Stimulated activated CD4-positive, alpha-beta T cell treated with anti-CD3 and anti-CD28 coated beads, Interleukin-12 subunit alpha, Interleukin-12 subunit beta, amount 100 ng/mL, for 48 hours (primary cell): Measurements from ENCODE around the gene GAB2.
"Not testable (repeated sequence)": the region's sequence is repeated elsewhere in the genome, so short reads cannot be mapped to it uniquely, and the experiment has no call there.

Experiments
- DNase-seq, 3 donors: peaks; one replicate each; pipeline ENCODE4 v3.0.0-alpha.2; 2020; ENCODE audit warnings: low read depth in 2 of 3, low spot score in 1 of 3

GAB2 gene

DNA sequence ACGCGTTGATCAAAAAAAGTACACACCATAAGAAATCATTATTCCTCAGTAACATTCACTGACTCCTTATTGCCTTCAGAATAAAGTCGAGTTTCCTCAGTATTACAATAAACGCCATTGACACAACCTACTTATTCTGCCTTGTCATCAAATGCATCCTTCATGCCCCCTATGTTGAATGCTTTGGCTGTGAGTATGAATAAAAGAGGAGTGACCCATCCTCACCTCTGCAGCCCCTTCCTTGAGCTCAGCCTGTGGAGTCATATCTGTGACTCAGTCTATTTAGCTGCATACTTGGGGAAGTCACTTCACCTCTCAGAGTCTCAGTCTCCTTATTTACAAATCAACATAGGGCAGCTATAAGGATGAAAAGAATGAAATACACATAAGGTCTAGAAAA lies 163.8 kb downstream of the GAB2 start:
- DNase-seq, result no peak

DNA sequence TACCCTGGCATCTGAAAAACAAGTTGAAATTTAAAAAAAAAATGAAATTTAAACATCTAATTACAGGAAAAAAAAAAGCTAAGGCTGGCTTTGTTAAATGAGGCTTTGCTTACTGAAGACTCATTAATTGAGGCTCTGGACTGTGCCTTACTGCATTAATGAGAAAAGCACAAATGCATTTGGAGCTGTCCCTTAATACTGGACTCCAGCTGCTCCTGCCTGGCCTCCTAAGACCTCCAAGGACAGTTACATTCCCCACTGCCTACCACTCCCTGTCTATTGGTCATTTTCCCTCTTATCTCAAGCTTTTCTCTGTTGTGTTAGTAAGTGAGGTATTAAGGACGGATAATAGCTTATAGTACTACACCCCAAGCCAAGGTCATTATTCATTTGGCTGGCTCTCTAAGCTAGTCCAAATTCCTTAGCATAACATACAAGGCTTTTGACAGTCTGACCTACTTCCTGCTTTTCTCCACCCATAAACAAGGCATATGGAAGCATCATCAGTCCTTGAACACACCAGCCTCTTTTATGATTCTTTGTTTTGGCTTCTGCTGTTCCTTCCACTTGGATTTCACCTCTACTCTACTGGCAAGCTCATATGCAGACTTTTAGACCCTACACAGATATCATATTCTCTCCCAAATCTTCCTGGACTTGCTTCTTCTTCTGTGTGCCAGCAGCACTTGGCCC lies 166.4 kb downstream of the GAB2 start:
- DNase-seq, result no peak

DNA sequence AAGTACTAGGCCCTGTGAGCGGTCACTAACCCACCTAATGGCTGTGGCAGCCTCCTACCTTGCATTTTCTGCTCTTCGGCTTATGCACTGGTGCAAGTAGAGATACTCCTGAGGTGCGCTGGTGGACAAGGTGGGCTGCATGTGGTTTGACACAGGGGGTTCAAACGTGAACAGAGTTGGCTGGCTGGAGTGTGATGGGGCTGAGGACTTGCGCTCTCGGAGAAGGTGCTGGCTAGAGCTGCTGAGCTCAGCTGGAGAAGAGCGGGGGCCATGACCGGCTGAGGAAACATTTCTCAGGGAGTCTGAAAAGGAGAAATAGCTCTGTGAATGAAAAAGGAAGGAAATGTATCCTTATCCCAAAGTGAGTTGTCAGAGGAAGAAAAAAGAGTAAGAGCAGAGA lies 167.5 kb downstream of the GAB2 start:
- DNase-seq, result no peak

DNA sequence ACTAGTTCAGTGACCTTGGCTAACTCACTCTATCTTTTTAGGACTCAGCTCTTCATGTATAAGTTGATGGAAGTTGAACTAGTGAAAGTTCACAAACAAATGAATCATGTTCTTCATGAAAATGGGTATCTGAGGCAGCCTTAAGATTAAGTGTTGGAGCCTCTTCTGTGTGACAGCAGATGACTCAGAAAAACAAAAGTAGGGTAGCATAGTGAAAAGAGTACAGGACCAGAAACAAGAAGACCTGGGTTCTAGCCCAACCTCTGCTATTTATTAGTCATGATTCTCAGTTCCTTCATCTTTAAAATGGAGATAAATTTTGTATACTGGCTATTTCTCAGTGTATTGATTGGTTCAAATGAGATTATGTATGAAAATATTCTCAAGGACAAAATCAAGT lies 168.7 kb downstream of the GAB2 start:
- no peak for DNase-seq

DNA sequence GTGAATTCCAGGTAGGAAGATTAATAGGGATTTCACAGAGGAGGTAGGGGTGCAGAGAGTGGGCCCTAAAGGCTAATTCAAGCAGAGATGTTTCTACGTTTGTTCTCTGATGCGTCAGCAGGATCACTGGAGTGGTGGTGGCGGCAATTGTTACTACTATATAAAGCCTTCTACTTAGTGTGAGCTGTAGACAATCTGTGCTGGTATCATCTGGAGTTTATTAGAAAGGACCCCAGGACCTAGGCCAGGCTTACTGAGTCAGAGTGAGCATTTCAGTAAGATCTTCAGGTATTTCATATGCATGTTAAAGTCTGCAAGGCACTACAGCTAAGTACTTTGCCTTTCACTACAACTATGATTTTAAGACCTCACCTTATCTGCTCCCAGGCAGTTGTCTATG lies 169.4 kb downstream of the GAB2 start:
- DNase-seq, result no peak

DNA sequence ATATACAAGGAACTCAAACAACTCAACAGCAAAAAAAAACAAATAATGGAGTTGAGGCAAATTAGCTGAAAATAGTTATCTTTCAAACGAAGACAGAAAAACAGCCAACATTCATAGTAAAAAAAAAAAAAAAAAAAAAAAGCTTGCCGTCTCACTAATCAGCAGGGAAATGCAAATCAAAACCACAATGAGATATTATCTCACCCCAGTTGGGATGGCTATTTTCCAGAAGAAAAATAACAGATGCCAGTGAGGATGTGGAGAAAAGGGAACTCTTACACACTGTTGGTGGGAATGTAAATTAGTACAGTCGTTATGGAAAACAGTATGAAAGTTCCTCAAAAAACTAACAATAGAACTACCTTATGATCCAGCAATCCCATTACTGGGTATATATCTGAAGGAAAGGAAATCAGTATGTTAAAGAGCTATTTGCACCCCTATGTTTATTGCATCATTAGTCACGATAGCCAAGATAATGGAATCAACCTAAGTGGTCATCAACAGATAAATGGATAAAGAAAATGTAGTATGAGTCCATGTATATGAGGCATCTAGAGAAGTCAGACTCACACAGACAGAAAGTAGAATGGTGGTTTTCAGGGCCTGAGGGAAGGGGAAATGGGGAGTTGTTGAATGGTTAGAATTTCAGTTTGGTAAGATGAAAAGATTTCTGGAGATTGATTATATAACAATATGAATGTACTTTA lies 172.9 kb downstream of the GAB2 start:
- DNase-seq, result no peak

DNA sequence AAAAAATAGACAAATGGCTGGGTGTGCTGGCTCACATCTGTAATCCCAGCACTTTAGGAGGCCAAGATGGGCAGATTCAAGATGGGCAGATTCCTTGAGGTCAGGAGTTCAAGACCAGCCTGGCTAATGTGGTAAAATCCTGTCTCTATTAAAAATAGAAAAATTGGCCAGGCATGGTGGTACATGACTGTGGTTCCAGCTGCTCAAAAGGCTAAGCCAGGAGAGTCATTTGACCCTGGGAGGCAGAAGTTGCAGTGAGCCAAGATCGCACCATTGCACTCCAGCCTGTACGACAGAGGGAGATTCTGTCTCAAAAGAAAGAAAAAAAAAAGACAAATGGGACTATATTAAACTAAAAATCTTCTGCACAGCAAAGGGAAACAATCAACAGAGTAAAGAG lies 173.5 kb downstream of the GAB2 start:
- DNase-seq, result no peak

DNA sequence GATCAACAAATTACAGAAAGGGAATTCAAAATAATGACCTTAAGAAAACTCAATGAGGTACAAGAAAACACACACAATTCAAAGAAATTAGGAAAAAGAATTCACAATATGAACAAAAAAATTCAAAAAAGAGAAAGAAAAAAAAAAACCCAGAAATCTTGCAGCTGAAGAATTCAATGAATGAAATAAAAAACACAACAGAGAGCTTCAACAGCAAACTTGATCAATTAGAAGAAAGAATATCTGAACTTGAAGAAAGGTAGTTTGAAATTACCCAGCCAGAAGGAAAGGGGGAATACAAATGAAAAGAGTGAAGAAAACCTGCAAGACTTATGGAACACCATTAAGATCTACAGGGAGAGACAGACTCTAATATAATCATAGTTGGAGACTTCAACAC lies 176.1 kb downstream of the GAB2 start:
- DNase-seq, result no peak

DNA sequence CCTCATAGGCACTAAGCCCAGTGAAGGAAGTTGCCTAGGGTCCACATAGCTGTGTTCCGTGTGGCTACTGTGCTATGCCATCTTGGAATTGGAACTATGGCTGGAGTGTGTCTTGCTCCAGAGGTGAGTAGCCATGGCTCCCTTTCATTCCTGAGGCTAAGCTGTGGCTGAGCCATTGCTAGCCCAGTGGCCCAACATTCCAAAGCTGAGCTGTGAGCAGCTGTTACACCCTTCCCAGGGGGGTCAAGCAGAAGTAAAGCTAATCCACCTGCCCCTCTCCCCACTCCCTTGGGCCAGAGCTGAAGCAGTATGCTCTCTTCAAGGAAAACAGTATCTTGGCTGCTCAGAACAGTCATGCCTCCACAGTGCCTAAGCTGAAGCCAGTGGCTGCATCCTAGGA lies 177.8 kb downstream of the GAB2 start:
- no peak for DNase-seq

DNA sequence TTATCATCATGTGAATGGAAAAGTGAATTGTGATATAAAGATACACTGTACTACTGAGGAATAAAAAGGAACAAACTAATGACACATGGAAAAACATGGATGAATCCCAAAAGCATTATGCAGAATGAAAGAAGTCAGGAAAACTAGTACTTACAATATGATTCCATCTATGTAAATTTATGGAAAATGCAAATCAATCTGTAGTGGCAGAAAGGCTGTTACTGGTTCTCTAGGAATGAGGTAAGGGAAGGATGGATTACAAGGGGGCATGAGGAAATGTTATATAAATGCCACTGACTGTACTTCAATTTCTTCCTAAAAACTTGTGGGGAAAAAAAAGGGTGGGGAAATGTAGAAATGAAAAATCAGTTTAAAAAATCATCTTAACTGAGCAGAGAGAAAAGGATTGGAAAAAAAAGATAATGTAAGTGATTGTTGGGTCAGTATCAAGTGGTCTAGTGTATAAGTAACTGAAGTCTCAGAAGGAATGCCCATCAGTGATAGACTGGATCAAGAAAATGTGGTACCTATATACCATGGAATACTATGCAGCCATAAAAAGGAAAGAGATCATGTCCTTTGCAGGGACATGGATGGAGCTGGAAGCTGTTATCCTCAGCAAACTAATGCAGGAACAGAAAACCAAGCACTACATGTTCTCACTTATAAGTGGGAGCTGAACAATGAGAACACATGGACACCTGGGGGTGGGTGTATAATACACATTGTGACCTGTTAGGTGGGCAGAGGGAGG lies 180.2 kb downstream of the GAB2 start:
- no peak for DNase-seq

DNA sequence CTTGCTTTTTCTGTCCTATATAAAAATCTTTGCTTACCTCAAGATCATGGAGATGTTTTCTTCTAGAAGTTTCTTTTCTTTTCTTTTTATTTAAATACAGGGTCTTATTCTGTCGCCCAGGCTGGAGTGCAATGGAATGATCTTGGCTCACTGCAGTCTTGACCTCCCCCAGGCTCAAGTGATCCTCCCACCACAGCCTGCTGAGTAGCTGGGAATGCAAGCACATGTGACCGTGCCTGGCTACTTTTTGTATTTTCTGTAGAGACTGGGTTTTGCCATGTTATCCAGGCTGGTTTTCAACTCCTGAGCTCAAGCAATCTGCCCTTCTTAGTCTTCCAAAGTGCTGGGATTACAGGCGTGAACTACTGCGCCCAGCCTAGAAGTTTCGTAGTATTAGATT lies 183.6 kb downstream of the GAB2 start:
- DNase-seq, result no peak

DNA sequence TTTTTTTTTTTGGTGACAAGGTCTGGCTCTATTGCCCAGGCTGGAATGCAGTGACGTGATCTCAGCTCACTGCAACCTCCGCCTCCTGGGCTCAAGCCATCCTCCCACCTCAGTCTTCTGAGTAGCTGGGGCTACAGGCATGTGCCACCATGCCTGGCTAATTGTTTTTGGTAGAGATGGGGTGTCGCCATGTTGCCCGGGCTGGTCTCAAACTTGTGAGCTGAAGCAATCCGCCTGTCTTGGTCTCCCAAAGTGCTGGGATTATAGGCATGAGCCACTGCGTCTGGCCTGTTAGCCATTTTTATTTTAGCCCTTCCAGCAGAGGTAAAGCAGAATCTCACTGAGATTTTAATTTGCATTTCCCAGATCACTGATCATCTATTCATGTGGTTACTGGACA lies 184.6 kb downstream of the GAB2 start:
- not testable (repeated sequence) for DNase-seq

DNA sequence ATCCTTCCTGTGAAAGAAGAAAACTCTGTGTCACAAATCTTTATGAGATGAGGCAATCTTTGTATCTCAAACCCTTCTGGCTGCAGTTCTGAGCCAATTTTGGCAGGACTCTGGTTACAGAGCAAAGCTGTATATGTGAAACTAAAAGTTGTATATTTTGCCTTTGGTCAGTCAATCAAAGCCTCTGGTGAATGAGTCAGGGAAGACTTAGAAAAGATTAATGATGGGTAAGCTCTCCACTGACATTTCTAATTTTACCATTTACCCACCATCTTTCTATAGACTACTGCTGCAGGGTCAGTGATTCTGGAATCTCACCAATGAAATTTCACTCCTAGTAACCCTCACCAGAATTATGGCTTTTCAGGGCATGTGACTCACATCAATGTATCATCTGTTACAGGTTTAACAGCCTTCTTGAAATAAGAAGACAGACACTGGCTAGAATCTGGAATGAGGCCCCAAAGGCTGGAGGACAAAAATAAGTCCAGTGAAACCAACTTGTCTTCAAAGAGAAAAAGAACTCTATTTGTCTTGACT lies 185.6 kb downstream of the GAB2 start:
- no peak for DNase-seq

DNA sequence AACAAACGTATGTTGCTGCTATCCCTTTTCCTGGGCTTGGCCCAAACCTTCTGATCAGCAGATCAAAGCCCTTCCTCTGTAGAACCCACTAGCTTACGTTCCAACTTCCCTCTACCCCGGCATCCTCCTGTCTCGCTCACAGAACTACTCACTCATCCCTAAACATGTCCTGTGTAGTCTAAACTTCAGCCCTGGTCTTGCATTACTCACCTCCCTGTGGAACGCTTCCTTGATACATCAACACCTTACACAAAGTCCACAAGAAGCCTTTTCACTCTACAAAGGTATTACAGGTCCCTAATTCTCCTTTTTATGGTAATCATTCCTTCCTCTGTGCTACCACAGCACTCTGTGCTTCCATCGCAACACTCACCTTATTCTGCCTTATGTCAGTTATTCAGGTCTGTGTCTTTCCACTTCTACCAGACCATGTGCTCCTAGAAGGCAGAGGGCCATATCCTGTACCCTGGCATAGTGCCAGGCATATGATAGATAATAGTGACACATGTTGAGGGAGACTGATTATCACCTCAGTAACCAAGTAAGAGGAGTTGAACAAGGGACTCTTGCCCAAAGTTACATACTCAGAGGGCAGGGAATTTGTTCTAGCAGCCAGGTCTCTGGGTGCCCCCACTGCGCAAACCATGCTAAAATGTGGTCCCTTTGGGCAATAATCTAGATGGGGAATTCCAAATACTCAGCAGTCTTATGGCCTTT lies 187.3 kb downstream of the GAB2 start:
- DNase-seq, result no peak

DNA sequence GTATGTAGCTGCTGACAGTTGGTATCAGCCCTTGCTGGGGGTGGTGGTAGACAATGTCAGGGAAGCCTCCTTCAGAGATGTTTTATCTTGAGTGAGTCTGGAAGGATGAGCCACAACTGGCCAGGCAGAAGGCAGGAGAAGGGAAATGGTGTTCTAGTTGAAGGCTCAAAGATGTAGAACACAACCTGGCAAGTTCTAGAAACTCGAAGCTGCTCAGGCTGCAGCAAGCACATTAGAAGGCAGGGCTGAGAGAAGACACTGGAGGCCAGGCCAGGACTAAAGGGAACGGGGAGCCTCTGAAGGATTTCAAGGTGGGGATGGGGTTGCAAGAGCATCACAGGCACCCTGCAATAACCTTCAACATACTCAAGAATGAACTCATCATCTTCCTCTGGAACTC lies 188.5 kb downstream of the GAB2 start:
- no peak for DNase-seq

DNA sequence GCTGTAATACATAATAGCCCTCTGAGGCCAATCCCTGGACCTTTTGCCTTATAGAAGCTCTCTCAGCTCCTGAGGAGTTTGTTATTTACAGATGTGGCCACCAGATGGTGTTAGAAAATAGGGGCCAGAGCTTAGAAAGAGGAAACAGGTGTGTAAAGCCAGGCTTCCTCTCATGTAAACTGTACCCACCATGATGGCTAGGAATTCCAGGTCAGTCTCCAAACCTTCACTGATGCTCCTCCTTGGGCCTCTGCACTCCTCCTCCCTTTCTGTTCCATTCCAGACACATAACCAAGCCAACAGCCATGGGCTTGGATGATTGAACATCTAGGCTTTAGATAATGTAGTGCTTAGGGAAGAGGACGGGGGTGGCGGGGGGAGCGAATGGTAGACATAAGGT lies 189.2 kb downstream of the GAB2 start:
- no peak for DNase-seq

DNA sequence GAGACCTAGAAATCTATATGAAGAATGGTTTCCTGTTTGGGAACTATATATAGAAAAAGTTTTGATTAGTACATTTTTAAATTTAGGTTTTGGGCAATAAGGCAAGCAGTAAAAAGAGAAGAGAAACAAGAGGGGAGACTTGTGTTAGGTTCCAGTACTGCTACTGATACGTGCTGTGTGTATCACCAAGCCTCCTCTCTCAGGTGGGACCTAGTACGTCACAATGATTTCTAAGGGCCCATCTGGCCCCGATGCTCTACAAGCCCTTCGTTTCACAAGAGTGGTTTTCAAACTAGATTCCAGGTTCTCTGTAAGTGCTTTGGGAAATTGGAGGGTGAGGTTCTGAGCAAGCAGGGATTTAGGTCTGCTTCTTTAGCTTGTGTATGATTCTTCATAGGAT lies 189.7 kb downstream of the GAB2 start:
- no peak for DNase-seq

DNA sequence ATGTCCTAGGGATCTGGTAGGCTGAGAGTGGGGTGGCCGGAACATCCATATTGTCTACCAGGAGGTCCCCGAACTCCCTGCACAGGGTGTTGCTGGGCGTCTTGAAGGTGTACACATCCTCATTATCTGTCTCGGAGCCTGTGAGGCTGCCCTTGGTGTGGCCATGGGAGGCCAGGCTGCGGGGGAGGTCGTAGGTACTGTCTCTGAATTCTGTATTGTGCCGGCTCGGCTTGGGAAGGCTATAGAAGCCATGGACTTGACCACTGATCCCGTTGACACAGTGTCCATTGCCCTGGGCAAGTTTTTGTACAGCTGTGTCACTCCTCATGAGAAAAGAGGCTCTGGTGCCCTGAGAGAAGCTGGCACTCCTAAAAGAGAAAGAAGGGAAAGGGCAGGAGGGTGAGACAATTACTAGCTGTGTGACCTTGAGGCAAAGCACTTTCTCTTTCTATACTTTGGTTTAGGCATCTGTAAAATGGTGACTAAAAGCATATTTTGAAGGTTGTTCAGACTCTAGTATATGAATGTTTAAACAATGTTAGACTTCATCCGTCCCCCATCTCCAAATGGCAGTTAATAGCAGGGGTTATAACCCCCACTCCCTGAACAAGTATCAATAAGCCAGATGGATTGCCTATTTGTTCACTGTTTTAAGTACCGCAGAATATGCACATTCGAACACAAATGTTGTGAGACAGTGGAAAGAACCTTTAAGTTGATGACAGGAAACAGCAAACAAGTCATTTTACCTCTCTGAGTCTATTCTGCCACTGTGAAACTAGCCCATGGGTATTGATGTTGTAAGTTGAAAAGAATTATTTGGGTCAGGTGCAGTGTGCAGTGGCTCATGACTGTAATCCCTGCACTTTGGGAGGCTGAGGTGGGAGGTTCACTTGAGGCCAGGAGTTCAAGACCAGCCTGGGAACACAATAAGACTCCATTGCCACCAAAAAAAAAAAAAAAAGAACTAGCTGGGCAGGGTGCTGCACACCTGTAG lies 190.6 kb downstream of the GAB2 start:
- DNase-seq, result no peak

DNA sequence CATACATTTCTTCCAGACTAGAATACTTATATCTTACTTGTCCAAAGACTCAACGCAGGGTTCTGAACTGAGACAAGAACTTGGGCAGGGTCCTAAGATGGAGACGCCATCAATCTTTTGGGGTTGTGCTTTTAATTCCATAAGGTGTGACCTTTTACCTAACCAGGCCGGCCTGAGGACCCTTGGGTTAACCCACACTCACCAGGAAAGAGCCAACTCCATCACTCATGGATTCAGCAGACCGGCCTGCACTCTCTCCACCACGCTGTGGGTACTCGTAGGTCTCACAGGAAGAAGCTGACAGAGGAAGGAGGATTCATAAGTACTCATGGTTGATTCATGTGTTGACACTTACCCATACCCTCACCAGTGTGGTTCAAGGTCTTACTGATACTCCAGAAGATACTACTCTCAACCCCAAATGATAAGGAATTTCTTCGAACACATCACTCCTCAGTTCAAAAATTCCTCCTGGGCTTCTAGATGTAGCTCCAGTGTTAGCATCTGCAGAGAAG lies 192.7 kb downstream of the GAB2 start:
- no peak for DNase-seq

DNA sequence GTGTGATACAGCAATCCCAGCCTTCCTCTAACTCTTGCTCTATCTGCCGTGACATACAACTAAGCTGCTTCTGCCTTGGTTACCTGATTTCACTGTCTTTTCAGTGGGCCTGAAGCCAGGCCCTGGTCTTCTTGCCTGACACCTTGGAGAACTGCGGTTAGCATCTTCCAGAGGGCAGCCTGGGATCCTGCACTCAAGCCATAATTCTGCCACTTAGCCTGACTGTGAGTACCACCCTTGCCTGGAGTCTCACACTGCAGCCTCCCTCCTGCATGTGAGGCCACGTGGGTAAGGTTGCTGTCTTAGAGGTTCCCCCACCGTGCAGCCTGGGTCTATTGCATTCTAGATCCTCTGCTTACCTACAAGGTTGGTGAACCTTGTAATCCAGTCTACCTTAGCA lies 193.1 kb downstream of the GAB2 start:
- no peak for DNase-seq
